GM12865 (cell line): ENCODE results near the gene KRTAP2-2.

Experiments used
- DNase-seq: peaks from one replicate; pipeline ENCODE4 v3.0.0; 2010; ENCODE audit warnings: low read depth
- H3K4me3 ChIP-seq: 2 replicates; pipeline ENCODE4 v1.5.1; 2011; ENCODE audit warnings: mild to moderate bottlenecking, low read depth, low read length, control low read depth
- TF ChIP-seq, protein P1 (sequence below): IDR thresholded peaks from 2 replicates; pipeline ENCODE4 v1.5.1; 2011; ENCODE audit warnings: low read length, control low read depth, low read depth, inconsistent platforms; ENCODE audit not compliant: insufficient read depth; ENCODE audit errors: missing control alignments

KRTAP2-2 gene

DNA sequence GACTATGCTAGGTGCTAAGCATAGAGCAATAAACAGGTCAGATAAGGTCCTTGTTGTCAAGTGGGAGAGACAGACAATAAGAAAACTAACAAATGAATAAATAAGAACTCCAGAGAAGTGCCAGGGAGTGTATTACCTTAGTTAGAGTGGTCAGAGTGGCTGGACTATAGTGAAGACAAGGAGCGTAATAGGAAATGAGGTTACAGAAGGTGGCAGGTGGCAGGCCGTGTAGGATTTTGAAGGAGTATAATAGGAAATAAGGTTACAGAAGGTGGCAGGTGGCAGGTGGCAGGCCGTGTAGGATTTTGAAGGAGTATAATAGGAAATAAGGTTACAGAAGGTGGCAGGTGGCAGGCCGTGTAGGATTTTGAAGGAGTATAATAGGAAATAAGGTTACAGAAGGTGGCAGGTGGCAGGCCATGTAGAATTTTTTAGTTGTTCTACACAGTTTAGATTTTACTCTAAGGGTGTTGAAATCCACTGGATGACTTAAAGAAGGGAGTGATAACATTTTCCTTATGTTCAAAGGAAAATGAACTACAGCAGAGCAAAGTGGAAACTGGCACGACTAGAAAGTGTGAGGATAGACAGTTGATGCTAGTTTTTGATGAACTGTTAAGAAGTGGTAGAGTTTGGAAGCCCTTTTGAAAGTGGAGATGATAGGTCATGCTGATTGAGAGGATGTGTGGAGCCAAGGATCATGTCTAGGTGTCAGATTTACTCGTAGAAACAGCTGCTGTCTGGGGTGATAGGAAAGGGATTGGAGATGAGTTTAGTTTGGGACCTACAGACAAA, 42.5 kb downstream of the KRTAP2-2 start:
- no peak overlapping the region for H3K4me3 ChIP-seq
- TF ChIP-seq, protein P1, sequence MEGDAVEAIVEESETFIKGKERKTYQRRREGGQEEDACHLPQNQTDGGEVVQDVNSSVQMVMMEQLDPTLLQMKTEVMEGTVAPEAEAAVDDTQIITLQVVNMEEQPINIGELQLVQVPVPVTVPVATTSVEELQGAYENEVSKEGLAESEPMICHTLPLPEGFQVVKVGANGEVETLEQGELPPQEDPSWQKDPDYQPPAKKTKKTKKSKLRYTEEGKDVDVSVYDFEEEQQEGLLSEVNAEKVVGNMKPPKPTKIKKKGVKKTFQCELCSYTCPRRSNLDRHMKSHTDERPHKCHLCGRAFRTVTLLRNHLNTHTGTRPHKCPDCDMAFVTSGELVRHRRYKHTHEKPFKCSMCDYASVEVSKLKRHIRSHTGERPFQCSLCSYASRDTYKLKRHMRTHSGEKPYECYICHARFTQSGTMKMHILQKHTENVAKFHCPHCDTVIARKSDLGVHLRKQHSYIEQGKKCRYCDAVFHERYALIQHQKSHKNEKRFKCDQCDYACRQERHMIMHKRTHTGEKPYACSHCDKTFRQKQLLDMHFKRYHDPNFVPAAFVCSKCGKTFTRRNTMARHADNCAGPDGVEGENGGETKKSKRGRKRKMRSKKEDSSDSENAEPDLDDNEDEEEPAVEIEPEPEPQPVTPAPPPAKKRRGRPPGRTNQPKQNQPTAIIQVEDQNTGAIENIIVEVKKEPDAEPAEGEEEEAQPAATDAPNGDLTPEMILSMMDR, result no peak
- no peak for DNase-seq

DNA sequence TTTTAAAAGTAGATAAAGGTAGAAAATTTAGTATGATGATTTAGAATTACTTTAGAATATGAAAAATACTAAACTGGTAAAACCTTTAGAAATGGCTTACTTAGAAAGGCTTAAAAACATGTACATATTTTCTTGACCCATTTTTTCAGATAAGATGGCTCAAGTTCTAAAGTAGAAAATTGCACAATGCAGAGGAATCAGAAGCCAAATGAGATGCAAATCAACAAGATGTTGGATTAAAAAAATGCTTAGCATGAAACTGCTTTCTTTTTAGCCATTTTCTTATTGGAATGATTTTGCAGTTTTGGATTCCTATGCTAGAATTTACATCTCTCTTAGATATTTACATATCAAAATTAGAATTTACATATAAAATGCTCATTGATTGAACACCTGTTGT, 44.6 kb downstream of the KRTAP2-2 start:
- TF ChIP-seq, protein P1, result no peak
- no peak overlapping the region for H3K4me3 ChIP-seq
- no peak for DNase-seq

DNA sequence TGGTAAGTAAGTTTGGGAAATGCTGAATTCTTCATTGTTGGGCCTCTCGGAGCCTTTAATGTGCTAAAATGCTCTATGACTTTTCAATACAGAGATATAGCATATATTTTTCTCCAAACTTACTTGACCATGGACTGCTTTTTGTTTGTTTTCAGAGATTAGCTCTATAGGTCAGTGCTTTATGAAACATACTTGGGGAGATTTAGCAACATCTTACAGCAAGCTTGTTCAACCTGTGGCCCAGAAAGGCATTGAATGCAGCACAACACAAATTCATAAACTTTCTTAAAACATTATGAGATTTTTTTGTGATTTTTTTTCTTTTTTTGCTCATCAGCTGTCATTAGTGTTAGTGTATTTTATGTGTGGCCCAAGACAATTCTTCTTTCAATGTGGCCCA, 45.1 kb downstream of the KRTAP2-2 start:
- no peak overlapping the region for H3K4me3 ChIP-seq
- TF ChIP-seq, protein P1, result no peak
- DNase-seq, result no peak

DNA sequence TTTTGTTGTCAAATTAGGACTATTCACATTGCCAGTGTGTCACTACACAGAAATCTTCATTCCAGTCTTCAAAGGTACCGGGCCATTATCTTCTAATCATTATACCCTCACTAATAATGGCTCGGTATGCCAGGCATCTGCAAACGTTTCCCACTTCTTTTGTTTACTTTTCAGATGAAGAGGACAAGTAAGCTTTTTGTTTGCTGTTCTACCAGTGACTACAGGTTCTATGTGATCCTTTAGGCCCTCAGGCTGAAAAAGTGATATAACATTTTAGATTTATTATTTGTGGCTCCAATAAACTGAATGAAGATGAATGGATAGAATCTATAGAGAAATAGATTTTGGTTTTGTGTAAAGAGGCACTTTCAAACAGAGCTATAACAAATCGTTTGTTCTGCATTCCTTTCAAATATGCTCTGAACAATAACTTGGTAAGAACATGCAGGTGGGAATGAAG, 45.7 kb downstream of the KRTAP2-2 start:
- TF ChIP-seq, protein P1, result no peak
- H3K4me3 ChIP-seq, result no peak overlapping the region
- DNase-seq, result no peak

DNA sequence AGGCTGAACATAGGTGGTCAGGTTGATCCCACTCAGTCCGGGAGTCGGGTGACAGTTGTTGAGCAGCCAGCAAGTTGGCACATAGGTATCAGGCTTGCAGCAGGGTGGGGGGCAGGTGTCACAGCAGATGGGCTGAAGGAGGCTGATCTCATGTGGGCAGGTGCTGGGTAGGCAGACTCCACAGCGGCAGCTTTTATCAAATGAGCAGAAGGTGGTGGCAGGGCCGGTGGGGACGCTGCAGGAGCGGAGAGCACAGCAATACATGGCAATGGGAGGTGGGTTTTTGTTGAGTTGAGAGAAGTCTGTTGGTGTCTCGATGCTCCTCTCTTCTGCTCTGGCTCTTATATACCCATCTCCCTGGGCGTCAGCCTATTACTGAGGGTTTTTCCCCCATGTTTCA, 46.2 kb downstream of the KRTAP2-2 start, which contains the start of gene KRTAP3-1:
Gene KRTAP3-1, minus strand, starts transcription at position 318 of the 400 bp plus-strand sequence. Its CDS starts 54 bp downstream, at position 264.
- no peak for DNase-seq
- TF ChIP-seq, protein P1, result no peak
- no peak within 1 kb of the TSS for H3K4me3 ChIP-seq
